ENCODE measurements around the gene GTSE1.

GRCh38 chr22:46308283-46308988 lies 11.8 kb downstream of the GTSE1 start:
- TF ChIP-seq POLR2AphosphoS5 (IDR thresholded peaks at IDR 0.05; ENCODE audit: low read depth, low read length) (no peak), MXI1 (IDR thresholded peaks at IDR 0.05; ENCODE audit: low read depth, low read length) (no peak), EZH2phosphoT487 (IDR thresholded peaks at IDR 0.05; ENCODE audit: borderline replicate concordance, low read depth) (no peak)
